ENCODE data around the gene GFY. TPM values are rescaled to one million over a fixed set of nuclear protein-coding genes. Genes with fewer than 3 reads are reported as not detected.

GFY gene
- polyA plus RNA-seq, 3 donors = not detected

DNA sequence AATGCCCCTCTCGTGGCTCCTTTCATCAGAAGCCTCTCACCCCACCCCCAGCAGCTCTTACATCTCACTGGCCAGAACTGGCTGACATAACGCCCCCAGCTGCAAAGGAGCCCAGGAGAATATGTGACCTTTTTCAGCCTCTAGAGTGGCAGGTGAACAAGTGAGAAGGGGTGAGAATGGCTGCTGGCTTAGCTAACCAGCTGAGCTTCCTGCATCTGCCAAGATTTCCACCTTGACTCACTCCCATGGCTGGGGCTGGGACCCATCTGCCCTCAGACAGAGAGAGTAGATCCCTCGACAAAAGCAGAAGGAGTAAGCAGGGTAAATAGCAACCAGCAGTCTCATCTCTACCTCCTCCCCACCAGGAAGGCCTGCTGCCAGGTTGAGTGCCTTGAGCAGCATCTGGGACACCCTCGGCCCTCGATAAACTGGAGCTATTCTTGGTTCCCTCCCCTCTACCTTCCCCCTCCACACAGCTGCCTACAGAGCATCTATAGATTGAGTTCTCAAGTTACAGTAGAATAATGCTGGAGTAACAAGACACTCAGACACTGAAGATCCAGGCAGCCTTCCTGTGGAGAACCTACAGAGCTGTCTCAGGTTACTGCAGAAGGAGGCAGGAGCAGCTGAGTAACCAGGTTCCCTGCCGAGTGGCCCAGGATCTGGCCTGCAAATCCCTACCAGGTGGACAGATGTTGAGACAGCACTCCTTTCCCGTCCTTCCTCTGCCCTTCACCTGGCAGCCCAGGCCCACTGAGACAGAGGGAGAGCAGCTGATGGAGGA is 21.6 kb upstream of the GFY start:
- H3K27ac ChIP-seq (ENCODE audit: low read depth, low read length) = no peak overlapping the region
- 45 to 64% (median 63%) methylated on average over 7 of the region's 7 CpGs for WGBS, 3 donors

DNA sequence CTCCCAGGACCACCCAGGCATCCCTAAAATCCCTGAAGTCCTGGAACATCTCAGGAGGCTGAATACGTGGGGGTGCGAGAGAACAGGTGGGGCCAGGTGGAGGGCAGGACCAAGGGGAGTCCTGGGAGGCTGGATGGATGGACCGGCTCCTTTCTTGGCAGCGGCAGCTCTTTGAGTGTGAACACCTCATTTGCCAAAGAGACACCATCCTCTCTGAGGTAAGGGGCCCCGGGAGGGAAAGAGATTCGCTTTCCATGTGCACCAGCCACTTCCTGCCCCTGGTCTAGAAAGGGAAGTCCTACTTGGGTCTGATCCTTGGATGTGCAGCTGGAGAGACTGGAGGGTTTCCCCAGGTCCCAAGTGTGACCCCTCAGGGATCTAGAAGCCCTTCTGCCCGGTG is 18.1 kb upstream of the GFY start:
- WGBS, 3 donors = 55 to 76% (median 66%) methylated on average over 7 of the region's 7 CpGs
- H3K27ac ChIP-seq (ENCODE audit: low read depth, low read length) = no peak overlapping the region

DNA sequence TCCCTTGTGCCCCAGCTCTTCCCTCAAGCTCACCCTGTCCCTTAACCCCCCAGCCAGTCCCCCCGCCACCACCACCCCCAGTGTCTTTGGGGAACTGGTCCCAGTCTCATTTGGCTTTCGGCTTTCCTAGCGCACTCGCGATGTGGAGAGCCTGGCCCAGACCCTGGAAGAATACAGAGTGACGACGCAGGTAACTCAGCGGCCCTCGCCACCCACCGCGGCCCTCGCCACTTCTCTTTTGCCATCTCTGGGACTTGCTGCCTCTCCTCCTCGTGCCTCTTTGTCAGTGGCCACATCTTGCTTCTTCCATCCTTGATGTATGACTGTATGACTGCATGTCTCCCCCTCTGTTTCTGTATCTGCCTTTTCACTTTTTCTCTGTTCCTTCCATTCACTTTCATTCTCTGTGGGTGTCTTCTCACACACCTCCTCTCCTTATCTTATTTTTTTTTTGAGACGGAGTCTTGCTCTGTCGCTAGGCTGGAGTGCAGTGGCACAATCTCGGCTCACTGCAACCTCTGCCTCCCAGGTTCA is 17.6 kb upstream of the GFY start:
- WGBS, 3 donors = 84 to 88% (median 88%) methylated on average over 16 of the region's 16 CpGs
- no peak overlapping the region for H3K27ac ChIP-seq (ENCODE audit: low read depth, low read length)

DNA sequence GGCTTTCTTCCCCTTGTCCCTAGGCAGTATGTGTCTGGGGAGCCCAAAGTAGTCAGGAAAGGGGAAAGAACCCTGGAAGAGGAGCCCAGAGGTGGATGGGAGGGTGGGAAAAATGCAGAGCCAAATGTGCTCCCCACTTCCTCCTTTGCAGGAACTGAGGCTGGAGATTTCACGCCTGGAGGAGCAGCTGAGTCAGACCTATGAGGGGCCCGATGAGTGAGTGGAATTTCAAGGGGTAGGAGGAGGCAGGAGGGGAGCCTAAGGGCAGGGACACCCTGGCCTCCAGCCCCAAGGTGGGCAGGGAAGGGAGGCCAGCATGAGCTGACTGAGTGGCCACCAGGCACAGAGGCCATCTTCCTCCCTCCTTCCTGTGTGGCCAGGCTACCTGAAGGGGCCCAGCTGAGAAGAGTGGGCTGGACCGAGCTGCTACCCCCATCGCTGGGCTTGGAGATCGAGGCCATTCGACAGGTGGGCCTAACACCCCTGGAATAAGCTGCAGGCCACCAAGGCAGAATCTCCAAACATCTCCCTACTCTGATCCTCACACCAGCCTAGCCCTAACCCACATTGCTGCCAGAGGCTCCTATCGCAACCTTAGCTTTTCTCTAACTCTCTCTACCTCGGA is 16.3 kb upstream of the GFY start:
- no peak overlapping the region for H3K27ac ChIP-seq (ENCODE audit: low read depth, low read length)
- WGBS, 3 donors = 81 to 87% (median 82%) methylated on average over 8 of the region's 8 CpGs

DNA sequence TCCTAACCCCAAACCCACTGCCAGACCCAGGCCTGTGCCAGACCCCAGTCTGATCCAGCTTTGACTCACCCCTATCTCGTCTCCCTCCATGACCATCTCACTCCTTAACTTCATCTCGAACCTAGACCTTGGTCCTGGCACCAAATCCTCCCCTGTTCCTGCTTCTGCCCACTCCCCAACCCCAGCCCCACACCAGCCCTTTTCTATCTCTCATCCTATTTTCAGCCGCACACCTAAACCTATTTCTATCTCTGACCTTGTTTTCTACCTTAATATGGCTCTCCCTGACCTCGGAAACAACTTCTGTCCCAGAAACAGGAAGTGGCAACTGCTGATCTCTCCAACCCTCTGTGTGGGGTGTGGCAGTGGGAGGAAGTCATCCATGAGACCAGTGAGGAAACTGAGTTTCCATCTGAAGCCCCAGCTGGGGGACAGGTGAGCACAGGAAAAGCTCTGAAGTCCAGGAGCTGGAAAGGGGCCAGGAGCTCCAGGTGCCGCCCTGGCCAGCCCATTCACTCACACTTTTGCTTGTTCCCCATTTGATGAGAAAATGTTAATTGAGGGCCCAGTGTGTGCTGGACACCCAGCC is 15.7 kb upstream of the GFY start:
- 67 to 75% (median 68%) methylated on average over 5 of the region's 5 CpGs for WGBS, 3 donors
- no peak overlapping the region for H3K27ac ChIP-seq (ENCODE audit: low read depth, low read length)

DNA sequence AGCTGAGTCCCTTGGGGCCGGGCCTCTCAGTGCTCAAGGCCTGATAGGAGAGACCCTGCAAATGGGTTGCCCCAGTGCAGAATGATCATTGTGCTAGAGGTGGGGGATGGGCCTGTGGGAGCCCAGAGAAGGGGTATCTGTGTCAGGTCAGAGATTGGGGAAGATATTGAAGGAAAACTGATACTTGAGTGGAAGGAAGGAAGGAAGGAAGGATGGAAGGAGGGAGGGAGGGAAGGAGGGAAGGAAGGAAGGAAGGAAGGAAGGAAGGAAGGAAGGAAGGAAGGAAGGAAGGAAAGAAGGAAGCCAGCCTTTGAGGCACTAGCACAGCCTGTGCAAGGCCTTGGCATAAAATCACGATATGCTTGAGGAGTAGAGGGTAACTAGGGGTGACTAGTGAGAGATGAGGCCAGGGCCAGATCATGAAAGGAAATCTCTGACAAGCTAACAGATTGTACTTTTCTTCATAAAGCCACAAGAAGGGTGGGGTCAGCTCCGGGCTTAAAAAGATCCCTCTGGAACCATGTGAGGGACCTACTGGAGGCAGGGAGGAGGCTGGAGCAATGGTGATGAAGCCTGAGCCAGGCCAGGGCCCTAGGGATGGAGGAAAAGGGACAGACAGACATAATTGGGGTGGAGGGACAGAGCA is 13.4 kb upstream of the GFY start:
- 67 to 77% (median 73%) methylated on average over 3 of the region's 3 CpGs for WGBS, 3 donors
- no peak overlapping the region for H3K27ac ChIP-seq (ENCODE audit: low read depth, low read length)

DNA sequence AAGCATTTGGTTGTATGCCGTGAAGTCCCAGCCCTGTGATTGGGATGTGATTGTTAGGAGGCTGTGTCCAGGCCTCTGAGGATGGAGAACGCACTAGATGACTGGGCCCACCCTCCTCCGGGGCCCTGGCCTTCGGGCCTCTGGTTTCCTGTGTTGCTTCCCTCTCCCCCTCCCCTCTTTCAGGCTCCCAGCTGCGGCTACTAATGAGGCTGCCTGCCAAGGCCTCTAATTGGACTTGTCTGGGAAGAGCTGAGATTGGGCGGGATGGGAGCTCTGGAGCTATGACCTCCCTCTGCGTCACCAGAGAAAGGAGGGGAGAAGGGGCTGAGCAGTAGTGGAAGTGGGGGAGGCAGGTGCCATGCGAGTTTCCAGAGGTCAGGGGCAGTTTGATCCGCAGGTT is 11.8 kb upstream of the GFY start:
- WGBS, 3 donors = 63 to 70% (median 65%) methylated on average over 9 of the region's 9 CpGs
- H3K27ac ChIP-seq (ENCODE audit: low read depth, low read length) = no peak overlapping the region

DNA sequence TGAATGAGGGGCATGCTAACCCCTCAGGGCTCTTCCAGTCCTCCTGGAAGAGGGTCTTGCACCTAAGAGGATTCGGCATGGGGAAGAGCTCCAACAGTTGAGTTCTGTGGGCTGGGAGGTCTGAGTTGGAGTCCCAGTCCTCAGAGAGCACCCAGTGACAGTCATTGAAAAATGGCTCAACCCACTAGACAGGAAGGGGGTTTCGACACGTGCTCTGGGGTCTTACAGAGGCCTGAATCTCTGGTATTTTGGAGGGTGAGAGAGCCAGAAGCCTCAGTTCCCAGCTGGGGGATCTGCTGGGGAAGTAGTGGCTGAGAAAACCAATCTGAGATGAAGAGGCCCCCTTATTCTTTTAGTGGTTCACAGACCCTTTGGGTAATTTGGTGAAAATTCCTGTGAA is 10.9 kb upstream of the GFY start:
- WGBS, 3 donors = 73 to 88% (median 83%) methylated on average over 3 of the region's 3 CpGs

DNA sequence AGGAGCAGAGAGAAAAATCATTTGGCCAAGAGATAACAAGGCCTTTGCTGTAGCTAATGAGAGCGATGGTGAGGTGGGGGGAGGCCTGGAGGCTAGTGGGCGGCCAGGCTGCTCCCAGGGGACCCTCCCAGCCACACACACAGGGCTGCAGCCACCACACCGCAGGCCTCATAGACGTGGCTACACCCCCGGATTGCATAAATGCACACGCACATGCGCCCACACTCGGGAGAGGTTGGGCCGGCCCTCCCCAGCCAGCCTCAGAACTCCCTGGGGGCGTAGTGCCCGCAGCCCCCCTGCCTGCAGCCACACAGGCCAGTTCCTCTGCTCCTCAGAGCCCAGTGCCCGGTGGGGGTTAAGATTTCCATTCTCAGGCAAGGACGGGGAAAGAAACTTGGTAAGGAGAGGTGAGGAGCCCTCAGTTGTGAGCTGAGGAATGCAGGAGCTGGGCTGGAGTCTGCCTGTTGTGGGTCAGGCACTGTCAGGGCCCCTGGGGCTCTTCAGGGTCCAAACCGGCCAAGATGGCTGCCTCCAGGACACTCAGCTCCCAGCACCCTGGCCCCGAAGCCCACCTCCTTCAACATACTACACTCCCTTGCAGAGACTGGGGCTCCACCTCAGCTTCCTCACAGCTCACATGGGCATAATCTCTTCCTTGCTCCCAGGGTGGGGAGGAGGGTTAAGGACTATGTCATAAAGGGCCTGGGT is 9.9 kb upstream of the GFY start:
- H3K27ac ChIP-seq (ENCODE audit: low read depth, low read length) = no peak overlapping the region
- WGBS, 3 donors = 45 to 72% (median 49%) methylated on average over 15 of the region's 15 CpGs

More for the DNA sequence above, 10.9 kb upstream of the GFY start:
- no peak overlapping the region for H3K27ac ChIP-seq (ENCODE audit: low read depth, low read length)

DNA sequence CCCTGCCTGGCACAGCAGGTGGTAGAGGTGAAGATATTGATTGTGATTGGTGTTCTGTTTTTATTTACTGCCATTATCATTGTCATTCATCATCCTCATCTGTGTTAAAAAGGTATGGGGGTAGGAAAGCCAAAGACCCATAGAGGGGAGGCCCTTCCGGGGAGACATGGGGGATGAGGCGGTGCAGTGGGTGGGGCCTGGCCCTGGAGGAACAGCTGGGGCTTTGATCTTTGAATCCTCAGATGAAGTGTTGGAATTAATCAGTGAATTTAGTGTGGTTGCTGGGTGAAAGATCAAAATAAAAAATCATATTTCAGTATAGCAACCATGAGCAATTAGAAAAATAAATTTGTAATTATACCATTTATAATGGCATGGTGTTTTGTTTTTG is 9.4 kb upstream of the GFY start:
- H3K27ac ChIP-seq (ENCODE audit: low read depth, low read length) = no peak overlapping the region
- WGBS, 3 donors = 78 to 92% (median 90%) methylated on average over 2 of the region's 2 CpGs

DNA sequence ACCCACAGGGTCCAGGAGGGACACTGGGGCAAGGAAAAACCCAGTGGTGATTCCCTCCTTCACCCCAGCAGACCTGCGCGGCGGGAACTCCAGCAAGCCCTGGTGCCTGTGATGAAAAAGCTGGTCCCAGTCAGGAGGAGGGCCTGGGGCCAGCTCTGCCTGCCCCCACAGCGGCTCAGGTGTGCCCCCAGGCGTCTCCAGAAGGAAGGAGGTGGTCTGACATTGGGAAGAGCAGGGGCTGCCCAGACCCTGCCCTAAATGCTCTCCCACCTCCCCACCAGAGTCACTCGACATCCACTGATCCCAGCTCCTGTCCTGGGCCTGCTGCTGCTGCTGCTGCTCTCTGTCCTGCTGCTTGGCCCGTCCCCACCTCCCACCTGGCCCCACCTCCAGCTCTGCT is 8.1 kb upstream of the GFY start:
- H3K27ac ChIP-seq (ENCODE audit: low read depth, low read length) = no peak overlapping the region
- WGBS, 3 donors = 65 to 73% (median 71%) methylated on average over 5 to 7 of the region's 7 CpGs

DNA sequence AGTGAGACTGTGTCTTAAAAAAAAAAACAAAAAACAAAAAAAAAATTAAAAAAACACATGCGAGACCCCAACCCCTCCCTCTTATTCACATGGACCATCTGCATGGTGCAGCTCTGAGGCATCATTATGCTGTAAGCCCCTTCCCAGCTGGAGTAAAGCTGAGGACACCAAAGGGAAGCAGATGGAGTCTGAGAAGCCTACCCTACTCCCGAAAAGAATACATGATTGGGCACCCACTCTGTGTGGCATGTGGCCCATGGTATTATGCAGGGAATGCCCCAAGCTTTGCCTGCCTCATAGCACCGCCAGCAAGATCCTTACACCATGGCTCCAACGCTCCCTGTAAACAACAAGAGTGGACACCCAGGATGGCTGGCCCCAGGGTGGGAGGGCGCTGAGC is 6.7 kb upstream of the GFY start:
- 80 to 86% (median 81%) methylated on average over 5 of the region's 5 CpGs for WGBS, 3 donors

DNA sequence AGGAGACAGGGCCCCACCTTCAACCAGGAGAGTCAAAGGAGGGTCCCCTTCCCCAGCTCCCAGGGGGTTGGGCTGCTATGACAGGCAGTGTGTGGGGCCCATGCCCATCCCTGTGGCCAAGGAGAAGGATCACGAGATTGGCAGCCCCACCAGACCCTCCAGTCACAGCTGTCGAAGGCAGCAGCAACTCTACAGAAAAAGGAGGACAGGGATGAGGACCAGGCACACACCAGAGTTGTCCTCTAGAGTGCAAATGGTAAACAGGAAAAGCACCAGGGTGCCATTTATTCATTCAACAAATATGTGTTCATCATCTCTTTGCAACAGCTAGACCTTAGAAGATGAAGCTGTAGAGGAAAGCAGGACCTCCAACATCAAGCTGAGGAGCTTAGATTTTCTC is 6.0 kb upstream of the GFY start:
- H3K27ac ChIP-seq (ENCODE audit: low read depth, low read length) = no peak overlapping the region
- WGBS, 3 donors = 74 to 87% (median 84%) methylated on average over 2 of the region's 2 CpGs

More for the DNA sequence above, 6.7 kb upstream of the GFY start:
- no peak overlapping the region for H3K27ac ChIP-seq (ENCODE audit: low read depth, low read length)

DNA sequence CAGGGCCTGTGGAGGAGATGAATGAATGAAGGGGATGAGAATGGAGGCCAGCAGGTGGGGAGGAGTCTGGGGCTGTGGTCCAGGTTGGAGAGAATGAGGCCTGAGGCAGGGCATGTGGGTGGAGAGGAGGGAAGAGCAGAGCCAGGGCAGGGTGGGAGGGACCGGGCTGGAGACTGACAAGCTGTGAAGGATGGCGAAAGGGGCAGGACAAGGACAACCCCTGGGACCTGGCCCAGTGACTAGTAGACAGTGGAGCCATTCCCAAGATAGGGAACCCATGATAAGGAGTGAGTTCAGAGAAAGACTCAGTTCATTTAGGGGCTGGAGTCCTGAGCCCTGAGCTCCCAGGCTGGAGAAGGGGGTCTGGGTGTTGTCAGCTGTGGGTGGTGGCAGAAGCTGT is 5.0 kb upstream of the GFY start:
- 75 to 83% (median 75%) methylated on average over 2 of the region's 2 CpGs for WGBS, 3 donors
- no peak overlapping the region for H3K27ac ChIP-seq (ENCODE audit: low read depth, low read length)

DNA sequence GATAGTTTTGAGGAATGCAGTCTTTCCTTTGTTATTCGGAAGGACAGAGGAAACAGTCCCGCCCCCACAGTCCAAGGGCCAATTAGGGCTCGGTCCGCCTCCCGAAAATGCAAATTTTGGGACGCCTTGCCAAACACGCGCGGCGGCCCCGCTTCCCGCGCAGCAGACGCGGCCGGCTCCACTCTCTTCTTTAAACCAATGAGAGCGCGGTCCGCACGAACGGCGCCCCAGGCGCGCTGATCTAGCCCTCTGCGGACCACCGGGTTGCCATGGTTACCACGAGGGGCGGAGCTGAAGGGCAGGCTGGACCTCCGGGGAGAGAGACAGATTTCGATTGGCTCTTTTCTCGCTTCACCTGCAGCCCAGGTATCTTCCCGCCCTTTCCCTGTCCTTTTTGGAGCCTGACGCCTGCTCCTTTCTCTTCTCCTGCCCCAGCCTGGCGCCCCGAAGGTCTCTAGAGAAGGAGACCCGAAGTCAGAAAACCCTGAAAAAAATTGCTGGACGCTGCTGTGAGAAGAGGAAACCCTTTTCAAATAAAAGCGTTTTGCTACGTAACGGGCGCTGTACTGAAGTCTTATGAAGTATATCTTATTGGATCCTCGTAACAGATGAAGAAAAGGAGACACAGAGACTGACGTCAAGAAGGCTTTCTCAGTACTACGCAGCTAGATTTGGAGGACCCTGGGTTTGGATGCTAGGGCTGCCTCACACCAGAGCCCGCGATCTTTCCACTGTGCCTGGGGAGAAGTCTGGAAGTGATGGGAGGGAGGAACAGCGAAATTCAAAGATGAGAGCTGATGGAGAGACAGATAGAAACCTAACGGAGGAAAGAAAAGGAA is 3.9 kb upstream of the GFY start:
- WGBS, 3 donors = 5 to 9% (median 8%) methylated on average over 48 of the region's 48 CpGs
- no peak overlapping the region for H3K27ac ChIP-seq (ENCODE audit: low read depth, low read length)

DNA sequence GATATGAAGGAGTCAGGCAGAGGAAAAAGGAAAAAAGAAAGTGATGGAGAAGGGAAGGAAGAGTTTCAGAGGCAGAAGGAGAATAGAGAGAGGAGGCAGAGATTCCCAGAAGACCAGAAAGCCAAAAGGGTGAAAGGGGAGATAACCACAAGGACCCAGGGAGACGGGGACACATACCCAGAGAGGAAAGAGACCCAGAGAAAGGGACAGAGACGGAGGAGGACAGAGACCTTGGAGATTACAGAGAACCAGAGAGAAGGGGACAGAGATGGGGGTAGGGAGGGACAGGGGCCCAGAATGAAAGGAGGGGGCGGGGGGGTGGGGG is 3.3 kb upstream of the GFY start:
- no peak overlapping the region for H3K27ac ChIP-seq (ENCODE audit: low read depth, low read length)
- WGBS, 3 donors = 15 to 26% (median 25%) methylated on average over 3 of the region's 3 CpGs

DNA sequence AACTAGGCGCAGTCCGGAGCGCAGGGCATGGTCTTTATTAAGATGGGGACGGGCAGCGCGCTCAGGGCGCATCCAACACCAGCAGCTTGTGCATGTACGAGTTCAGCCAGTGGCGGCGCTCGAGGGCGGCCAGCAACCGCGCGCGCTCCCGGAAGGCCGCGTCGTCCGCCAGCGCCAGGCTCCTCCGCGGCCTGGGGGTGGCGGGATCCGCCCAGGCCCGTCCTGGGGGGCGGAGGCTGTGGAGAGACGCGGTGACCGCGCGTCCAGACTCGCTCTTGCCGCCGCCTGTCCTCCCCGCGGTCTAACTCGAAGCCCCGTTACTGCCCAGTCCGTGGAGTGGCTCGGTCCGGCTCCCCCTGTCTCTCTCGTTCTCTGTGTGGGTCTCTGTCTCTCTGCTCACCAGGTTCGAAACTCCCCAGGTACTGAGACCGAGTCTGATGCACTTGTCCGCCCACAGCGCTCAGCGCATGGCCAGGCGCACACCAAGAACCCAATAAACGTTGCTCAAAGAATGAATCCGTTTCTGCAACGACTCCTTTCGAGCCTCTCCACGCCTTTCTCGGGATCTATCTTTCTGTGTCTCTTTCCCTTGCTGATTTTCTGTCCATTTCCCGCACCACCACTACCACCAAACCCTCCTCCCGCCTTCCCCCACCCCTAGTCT is 2.6 kb upstream of the GFY start:
- H3K27ac ChIP-seq (ENCODE audit: low read depth, low read length) = no peak overlapping the region
- WGBS, 3 donors = 2 to 4% (median 3%) methylated on average over 49 to 58 of the region's 58 CpGs

Measured in adipose tissue (tissue), 3 donors.